Measurements from ENCODE around the gene PPP1R12C.

The PPP1R12C gene

GRCh38 chr19:55080968-55081769, 36.3 kb downstream of the PPP1R12C start:
- TF ChIP-seq EZH2 (IDR thresholded peaks at IDR 0.05; ENCODE audit: borderline replicate concordance, low read length) (no peak), CTCF (IDR thresholded peaks at IDR 0.05; ENCODE audit: low read length) (no peak)
- H3F3A ChIP-seq (ENCODE audit: insufficient read depth, low read length), result no peaks in the 10 kb centered on the region
- peaks cover 10% of the 10 kb centered on the region for H3K4me1 ChIP-seq (ENCODE audit: insufficient read depth, low read length, severe bottlenecking)
- H2AFZ ChIP-seq (ENCODE audit: low read length), result no peak overlapping the region
- no peaks in the 10 kb centered on the region for H4K20me1 ChIP-seq (ENCODE audit: insufficient read depth, low read length)
- peak overlapping the region; percentile 60 for H3K27ac ChIP-seq (ENCODE audit: low read depth, low read length, poor library complexity, severe bottlenecking)
- peaks cover 4% of the 10 kb centered on the region; the same call in 1 of the 2 replicates for H3K9me3 ChIP-seq (ENCODE audit: low read length)
- peak overlapping the region; percentile 65 for H3K4me3 ChIP-seq (ENCODE audit: low read depth, low read length, poor library complexity, severe bottlenecking)
- H3K79me2 ChIP-seq (ENCODE audit: insufficient read depth, low read length), result no peaks in the 10 kb centered on the region
- H3K9me2 ChIP-seq (ENCODE audit: low read depth, low read length), result no peaks in the 10 kb centered on the region
- H3K36me3 ChIP-seq (ENCODE audit: insufficient read depth, low read length), result no peaks in the 10 kb centered on the region
- H3K27me3 ChIP-seq (ENCODE audit: insufficient read depth, low read length), result peaks cover 9% of the 10 kb centered on the region; the same call in 1 of the 2 replicates
- peak overlapping the region; percentile 61 for H3K9ac ChIP-seq (ENCODE audit: low read length)
- H3K4me2 ChIP-seq (ENCODE audit: low read length), result peak overlapping the region; percentile 88

- Histone ChIP-seq H4K20me1 (ENCODE audit: insufficient read depth, low read length) (no peaks in the 10 kb centered on the region), H3K79me2 (ENCODE audit: insufficient read depth, low read length) (no peaks in the 10 kb centered on the region), H3K9ac (ENCODE audit: low read length) (peak overlapping the region; percentile 61), H3K36me3 (ENCODE audit: insufficient read depth, low read length) (no peaks in the 10 kb centered on the region), H3K4me1 (ENCODE audit: insufficient read depth, low read length, severe bottlenecking) (peaks cover 10% of the 10 kb centered on the region), H3K9me2 (ENCODE audit: low read depth, low read length) (no peaks in the 10 kb centered on the region), H3K9me3 (ENCODE audit: low read length) (peaks cover 4% of the 10 kb centered on the region; the same call in 1 of the 2 replicates), H3K27ac (ENCODE audit: low read depth, low read length, poor library complexity, severe bottlenecking) (peak overlapping the region; percentile 60), H3K27me3 (ENCODE audit: insufficient read depth, low read length) (peaks cover 9% of the 10 kb centered on the region; the same call in 1 of the 2 replicates), H2AFZ (ENCODE audit: low read length) (no peak overlapping the region), H3K4me3 (ENCODE audit: low read depth, low read length, poor library complexity, severe bottlenecking) (peak overlapping the region; percentile 65), H3K4me2 (ENCODE audit: low read length) (peak overlapping the region; percentile 88), H3F3A (ENCODE audit: insufficient read depth, low read length) (no peaks in the 10 kb centered on the region)
- no peak for TF ChIP-seq EZH2 (IDR thresholded peaks at IDR 0.05; ENCODE audit: borderline replicate concordance, low read length)
These were observed 37.1 kb downstream of the PPP1R12C start for GRCh38 chr19:55080121-55080967.

- no peak overlapping the region for H2AFZ ChIP-seq (ENCODE audit: low read length)
- peaks cover 4% of the 10 kb centered on the region; the same call in 1 of the 2 replicates for H3K9me3 ChIP-seq (ENCODE audit: low read length)
- H3K9ac ChIP-seq (ENCODE audit: low read length), result peak overlapping the region; percentile 53; the same call in 1 of the 2 replicates
- H3F3A ChIP-seq (ENCODE audit: insufficient read depth, low read length), result no peaks in the 10 kb centered on the region
- H3K36me3 ChIP-seq (ENCODE audit: insufficient read depth, low read length), result no peaks in the 10 kb centered on the region
- peak overlapping the region; percentile 65 for H3K4me3 ChIP-seq (ENCODE audit: low read depth, low read length, poor library complexity, severe bottlenecking)
- H3K27me3 ChIP-seq (ENCODE audit: insufficient read depth, low read length), result peaks cover 9% of the 10 kb centered on the region; the same call in 1 of the 2 replicates
- H3K79me2 ChIP-seq (ENCODE audit: insufficient read depth, low read length), result no peaks in the 10 kb centered on the region
- peak overlapping the region; percentile 88 for H3K4me2 ChIP-seq (ENCODE audit: low read length)
- no peaks in the 10 kb centered on the region for H3K9me2 ChIP-seq (ENCODE audit: low read depth, low read length)
- TF ChIP-seq CTCF (IDR thresholded peaks at IDR 0.05; ENCODE audit: low read length), result no peak
- no peak for TF ChIP-seq EZH2 (IDR thresholded peaks at IDR 0.05; ENCODE audit: borderline replicate concordance, low read length)
- H4K20me1 ChIP-seq (ENCODE audit: insufficient read depth, low read length), result no peaks in the 10 kb centered on the region
- no peak overlapping the region for H3K27ac ChIP-seq (ENCODE audit: low read depth, low read length, poor library complexity, severe bottlenecking)
- peaks cover 10% of the 10 kb centered on the region for H3K4me1 ChIP-seq (ENCODE audit: insufficient read depth, low read length, severe bottlenecking)
These were observed 37.9 kb downstream of the PPP1R12C start for GRCh38 chr19:55079400-55080038.

All from OCI-LY1 (cell line).